ENCODE results near the gene SYT17. TPM values are rescaled to one million over a fixed set of nuclear protein-coding genes. Genes with fewer than 3 reads are reported as not detected.

The SYT17 gene
- total and polyA plus RNA-seq, 10 of the 15 experiments (the other 5 are each of a cell fraction or from before 2014, with no cell fraction given), result 3.7 to 12.3 (median 5.0) TPM

GRCh38 chr16:19167710-19168370, at the start of gene SYT17 (continued):
- TF ChIP-seq, protein P1, sequence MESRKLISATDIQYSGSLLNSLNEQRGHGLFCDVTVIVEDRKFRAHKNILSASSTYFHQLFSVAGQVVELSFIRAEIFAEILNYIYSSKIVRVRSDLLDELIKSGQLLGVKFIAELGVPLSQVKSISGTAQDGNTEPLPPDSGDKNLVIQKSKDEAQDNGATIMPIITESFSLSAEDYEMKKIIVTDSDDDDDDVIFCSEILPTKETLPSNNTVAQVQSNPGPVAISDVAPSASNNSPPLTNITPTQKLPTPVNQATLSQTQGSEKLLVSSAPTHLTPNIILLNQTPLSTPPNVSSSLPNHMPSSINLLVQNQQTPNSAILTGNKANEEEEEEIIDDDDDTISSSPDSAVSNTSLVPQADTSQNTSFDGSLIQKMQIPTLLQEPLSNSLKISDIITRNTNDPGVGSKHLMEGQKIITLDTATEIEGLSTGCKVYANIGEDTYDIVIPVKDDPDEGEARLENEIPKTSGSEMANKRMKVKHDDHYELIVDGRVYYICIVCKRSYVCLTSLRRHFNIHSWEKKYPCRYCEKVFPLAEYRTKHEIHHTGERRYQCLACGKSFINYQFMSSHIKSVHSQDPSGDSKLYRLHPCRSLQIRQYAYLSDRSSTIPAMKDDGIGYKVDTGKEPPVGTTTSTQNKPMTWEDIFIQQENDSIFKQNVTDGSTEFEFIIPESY (IDR thresholded peaks at IDR 0.05), result no peak
- TF ChIP-seq, protein P2, sequence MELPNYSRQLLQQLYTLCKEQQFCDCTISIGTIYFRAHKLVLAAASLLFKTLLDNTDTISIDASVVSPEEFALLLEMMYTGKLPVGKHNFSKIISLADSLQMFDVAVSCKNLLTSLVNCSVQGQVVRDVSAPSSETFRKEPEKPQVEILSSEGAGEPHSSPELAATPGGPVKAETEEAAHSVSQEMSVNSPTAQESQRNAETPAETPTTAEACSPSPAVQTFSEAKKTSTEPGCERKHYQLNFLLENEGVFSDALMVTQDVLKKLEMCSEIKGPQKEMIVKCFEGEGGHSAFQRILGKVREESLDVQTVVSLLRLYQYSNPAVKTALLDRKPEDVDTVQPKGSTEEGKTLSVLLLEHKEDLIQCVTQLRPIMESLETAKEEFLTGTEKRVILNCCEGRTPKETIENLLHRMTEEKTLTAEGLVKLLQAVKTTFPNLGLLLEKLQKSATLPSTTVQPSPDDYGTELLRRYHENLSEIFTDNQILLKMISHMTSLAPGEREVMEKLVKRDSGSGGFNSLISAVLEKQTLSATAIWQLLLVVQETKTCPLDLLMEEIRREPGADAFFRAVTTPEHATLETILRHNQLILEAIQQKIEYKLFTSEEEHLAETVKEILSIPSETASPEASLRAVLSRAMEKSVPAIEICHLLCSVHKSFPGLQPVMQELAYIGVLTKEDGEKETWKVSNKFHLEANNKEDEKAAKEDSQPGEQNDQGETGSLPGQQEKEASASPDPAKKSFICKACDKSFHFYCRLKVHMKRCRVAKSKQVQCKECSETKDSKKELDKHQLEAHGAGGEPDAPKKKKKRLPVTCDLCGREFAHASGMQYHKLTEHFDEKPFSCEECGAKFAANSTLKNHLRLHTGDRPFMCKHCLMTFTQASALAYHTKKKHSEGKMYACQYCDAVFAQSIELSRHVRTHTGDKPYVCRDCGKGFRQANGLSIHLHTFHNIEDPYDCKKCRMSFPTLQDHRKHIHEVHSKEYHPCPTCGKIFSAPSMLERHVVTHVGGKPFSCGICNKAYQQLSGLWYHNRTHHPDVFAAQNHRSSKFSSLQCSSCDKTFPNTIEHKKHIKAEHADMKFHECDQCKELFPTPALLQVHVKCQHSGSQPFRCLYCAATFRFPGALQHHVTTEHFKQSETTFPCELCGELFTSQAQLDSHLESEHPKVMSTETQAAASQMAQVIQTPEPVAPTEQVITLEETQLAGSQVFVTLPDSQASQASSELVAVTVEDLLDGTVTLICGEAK (IDR thresholded peaks at IDR 0.05; ENCODE audit: borderline replicate concordance), result no peak
- TF ChIP-seq ASH2L (IDR thresholded peaks at IDR 0.05; ENCODE audit: borderline replicate concordance, low read depth), result no peak
- 0 out of 2 replicates have a peak, but pooled peaks have one; percentile 13 for TF ChIP-seq MYB (IDR thresholded peaks at IDR 0.05; ENCODE audit: borderline replicate concordance, low read depth, low read length)
- peak; percentile 83 for TF ChIP-seq GATAD2B (conservative IDR thresholded peaks at IDR 0.05; ENCODE audit: low read depth)
- TF ChIP-seq MTA3 (IDR thresholded peaks at IDR 0.05; ENCODE audit: borderline replicate concordance, low read length), result no peak
- peak; percentile 96 for TF ChIP-seq SMARCA5 (IDR thresholded peaks at IDR 0.05)
- TF ChIP-seq SMAD1 (IDR thresholded peaks at IDR 0.05; ENCODE audit: low read depth, partially characterized antibody), result no peak
- peak in 1 of 2 experiments; percentile 80; a peak in 3 of 4 replicates for TF ChIP-seq BHLHE40 (IDR thresholded peaks at IDR 0.05; ENCODE audit: borderline replicate concordance in 1 of 2, low read depth in 2 of 2, low read length in 1 of 2)
- TF ChIP-seq CBX3 (IDR thresholded peaks at IDR 0.05; ENCODE audit: borderline replicate concordance, low read depth), result no peak
- TF ChIP-seq SMC3 (IDR thresholded peaks at IDR 0.05; ENCODE audit: borderline replicate concordance, low read length), result peak; percentile 88
- TF ChIP-seq, protein P3, sequence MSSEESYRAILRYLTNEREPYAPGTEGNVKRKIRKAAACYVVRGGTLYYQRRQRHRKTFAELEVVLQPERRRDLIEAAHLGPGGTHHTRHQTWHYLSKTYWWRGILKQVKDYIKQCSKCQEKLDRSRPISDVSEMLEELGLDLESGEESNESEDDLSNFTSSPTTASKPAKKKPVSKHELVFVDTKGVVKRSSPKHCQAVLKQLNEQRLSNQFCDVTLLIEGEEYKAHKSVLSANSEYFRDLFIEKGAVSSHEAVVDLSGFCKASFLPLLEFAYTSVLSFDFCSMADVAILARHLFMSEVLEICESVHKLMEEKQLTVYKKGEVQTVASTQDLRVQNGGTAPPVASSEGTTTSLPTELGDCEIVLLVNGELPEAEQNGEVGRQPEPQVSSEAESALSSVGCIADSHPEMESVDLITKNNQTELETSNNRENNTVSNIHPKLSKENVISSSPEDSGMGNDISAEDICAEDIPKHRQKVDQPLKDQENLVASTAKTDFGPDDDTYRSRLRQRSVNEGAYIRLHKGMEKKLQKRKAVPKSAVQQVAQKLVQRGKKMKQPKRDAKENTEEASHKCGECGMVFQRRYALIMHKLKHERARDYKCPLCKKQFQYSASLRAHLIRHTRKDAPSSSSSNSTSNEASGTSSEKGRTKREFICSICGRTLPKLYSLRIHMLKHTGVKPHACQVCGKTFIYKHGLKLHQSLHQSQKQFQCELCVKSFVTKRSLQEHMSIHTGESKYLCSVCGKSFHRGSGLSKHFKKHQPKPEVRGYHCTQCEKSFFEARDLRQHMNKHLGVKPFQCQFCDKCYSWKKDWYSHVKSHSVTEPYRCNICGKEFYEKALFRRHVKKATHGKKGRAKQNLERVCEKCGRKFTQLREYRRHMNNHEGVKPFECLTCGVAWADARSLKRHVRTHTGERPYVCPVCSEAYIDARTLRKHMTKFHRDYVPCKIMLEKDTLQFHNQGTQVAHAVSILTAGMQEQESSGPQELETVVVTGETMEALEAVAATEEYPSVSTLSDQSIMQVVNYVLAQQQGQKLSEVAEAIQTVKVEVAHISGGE (CRISPR knock-in tag; IDR thresholded peaks at IDR 0.05), result no peak
- TF ChIP-seq POU2F2 (IDR thresholded peaks at IDR 0.05; ENCODE audit: borderline replicate concordance, low read depth, low read length), result 0 out of 3 replicates have a peak, but pooled peaks have one; percentile 31
- no peak for TF ChIP-seq NR2C2 (IDR thresholded peaks at IDR 0.05; ENCODE audit: borderline replicate concordance, control insufficient read depth, insufficient read length, low read depth)
- no peak for TF ChIP-seq SIN3A (IDR thresholded peaks at IDR 0.05; ENCODE audit: low read depth, low read length)
- TF ChIP-seq BCLAF1 (IDR thresholded peaks at IDR 0.05), result no peak

Data from GM12878 (cell line).